OCI-LY1 (cell line): ENCODE measurements around the gene STK32B.

Source experiments
- EZH2 ChIP-seq: fragments of 200-600 bp; sonication (generic), shearing (Covaris generic); IDR thresholded peaks from 2 replicates; pipeline ENCODE4 v1.8.0; 2017; ENCODE audit warnings: borderline replicate concordance, mixed run types, mild to moderate bottlenecking, antibody characterized with exemption, low read length, moderate library complexity, mixed read lengths
- TF ChIP-seq, protein P1 (sequence below): fragments of 200-600 bp; sonication (generic), shearing (Covaris generic); IDR thresholded peaks from 2 replicates; pipeline ENCODE4 v1.5.1; 2017; ENCODE audit warnings: mild to moderate bottlenecking, antibody characterized with exemption, low read length, moderate library complexity, mixed read lengths

DNA sequence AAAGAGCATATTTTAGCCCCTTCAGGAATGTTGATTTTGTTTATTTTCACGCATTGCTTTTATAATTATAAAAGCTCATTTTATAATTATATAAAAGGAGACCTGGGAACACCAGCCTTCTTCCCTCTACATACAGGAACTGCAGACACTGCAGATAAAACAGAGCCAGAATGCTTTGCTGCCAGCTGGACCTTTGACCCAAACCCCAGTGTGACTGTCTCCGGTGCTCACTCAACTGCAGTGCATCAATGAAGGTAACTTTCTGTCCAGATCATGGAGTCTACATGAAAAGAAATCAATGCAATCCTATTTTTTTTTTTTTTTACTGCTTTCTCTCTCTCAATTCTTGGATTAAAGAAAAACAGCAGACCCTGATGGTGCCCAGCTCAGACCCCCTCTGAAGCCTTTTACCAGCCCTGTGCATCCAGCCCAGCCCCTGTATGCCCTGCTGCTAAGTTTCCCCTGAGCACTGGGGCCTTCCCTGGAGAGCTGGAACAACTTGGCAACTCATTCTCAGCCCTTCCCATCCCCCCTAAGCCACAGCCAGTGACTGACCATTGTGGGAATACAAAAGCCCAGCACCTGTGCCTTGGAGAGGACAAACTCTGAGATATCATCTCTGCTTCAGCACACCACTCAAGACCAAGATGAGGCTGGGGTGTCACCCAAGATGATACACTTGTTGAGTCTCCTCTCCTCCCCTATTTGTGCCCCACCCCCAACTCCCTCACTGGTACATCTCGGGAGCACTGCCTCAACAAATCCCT is 475.0 kb downstream of the STK32B start:
- TF ChIP-seq, protein P1, sequence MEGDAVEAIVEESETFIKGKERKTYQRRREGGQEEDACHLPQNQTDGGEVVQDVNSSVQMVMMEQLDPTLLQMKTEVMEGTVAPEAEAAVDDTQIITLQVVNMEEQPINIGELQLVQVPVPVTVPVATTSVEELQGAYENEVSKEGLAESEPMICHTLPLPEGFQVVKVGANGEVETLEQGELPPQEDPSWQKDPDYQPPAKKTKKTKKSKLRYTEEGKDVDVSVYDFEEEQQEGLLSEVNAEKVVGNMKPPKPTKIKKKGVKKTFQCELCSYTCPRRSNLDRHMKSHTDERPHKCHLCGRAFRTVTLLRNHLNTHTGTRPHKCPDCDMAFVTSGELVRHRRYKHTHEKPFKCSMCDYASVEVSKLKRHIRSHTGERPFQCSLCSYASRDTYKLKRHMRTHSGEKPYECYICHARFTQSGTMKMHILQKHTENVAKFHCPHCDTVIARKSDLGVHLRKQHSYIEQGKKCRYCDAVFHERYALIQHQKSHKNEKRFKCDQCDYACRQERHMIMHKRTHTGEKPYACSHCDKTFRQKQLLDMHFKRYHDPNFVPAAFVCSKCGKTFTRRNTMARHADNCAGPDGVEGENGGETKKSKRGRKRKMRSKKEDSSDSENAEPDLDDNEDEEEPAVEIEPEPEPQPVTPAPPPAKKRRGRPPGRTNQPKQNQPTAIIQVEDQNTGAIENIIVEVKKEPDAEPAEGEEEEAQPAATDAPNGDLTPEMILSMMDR = no peak
- no peak for TF ChIP-seq EZH2
